ENCODE measurements around the gene TMEM80.
"Not testable (repeated sequence)": the region's sequence is repeated elsewhere in the genome, so short reads cannot be mapped to it uniquely, and the experiment has no call there.

TMEM80 gene

DNA sequence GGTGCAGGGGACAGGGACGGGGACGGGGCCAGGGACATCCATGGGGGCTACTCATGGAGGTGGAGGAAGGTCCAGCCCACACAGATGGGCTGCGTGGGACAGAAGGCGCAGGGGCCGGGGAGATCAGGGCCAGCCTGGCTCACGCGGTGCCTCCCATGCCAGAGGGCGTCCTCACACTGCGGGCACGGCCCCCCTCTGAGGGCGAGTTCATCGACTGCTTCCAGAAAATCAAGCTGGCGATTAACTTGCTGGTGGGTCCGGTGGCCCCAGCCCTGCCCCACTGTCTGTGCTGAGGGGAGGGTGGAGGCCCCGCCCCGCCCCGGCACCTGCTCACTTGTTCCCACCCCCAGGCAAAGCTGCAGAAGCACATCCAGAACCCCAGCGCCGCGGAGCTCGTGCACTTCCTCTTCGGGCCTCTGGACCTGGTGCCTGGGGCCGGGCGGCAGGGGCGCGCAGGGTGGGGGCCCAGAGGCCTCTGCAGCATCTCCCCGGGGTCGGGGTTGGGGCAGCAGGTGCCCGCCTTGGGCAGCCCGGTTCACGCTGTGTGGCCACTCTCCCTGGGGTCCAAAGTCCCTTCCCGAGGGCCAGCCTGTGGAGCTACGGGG is 26.2 kb downstream of the TMEM80 start:
- DNase-seq (ENCODE audit: low spot score), result peak; percentile 55

DNA sequence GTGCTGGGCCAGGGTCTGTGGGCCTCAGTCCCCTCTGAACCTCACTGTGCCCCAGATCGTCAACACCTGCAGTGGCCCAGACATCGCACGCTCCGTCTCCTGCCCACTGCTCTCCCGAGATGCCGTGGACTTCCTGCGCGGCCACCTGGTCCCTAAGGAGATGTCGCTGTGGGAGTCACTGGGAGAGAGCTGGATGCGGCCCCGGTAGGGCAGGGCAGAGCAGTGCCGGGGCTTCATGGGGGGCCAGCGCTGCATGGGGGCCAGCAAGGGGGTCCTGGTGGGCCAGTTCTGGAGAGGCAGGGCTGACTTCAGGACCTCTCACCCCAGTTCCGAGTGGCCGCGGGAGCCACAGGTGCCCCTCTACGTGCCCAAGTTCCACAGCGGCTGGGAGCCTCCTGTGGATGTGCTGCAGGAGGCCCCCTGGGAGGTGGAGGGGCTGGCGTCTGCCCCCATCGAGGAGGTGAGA is 26.8 kb downstream of the TMEM80 start:
- DNase-seq (ENCODE audit: low spot score), result no peak

GRCh38 chr11:723120-723883 is 27.7 kb downstream of the TMEM80 start:
- peak; percentile 52 for DNase-seq (ENCODE audit: low spot score)

DNA sequence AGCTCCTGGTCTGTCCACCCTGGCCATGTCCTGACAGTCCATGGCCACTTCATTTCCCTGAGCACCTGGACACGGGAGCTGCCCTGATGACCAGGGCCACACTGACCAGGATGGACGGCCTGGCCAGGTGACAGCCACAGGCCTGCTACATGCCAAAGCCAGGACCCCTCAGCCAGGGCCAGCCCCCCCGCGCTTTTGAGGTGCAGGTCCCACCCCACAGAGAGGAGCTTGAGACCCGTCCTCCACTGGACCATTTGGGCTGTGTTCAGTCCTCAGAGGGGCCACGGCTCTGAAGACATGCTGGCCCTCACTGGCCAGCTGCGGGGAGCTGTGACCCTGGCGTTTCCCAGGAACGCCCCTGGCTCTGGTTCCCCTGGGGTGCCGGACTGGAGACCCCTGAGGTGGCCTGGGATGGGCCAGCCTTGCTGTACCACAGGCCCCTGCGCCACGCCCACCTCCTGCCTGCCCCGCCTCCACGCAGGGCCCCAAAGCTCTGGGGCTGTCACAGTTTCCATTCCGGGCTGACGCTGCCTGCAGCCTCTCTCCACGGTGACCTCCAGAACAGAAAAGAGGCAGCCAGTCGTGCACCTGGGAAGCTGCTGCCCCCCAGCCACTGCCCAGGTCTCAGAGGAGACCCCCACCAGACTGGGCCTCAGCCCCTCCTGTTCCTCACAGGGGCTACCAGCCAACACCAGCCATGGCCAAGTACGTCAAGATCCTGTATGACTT is 28.6 kb downstream of the TMEM80 start:
- DNase-seq (ENCODE audit: low spot score), result no peak

- DNase-seq (ENCODE audit: low spot score), result no peak
Observed at GRCh38 chr11:724778-725386, 29.3 kb downstream of the TMEM80 start.

DNA sequence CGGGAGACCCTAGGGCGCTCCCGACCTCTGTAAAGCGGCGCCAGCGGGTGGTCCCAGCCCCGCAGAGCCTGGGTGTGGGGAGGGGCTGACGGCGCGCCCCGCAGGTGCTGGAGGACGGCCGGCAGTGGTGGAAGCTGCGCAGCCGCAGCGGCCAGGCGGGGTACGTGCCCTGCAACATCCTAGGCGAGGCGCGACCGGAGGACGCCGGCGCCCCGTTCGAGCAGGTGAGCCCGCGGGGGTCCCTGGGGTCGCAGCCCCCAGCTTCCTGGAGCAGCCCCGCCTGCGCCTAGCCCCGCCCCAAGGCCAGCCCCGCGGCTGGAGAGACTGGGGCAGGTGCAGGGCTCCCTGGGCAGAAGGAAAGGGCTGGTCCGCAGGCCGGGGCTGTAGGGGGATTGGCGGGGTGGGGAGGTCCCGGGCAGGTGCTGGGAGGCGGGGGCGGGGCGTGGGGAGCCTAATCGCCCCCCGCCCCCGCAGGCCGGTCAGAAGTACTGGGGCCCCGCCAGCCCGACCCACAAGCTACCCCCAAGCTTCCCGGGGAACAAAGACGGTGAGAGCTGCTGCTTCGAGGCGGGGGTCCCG is 30.1 kb downstream of the TMEM80 start:
- no peak for DNase-seq (ENCODE audit: low spot score)

DNA sequence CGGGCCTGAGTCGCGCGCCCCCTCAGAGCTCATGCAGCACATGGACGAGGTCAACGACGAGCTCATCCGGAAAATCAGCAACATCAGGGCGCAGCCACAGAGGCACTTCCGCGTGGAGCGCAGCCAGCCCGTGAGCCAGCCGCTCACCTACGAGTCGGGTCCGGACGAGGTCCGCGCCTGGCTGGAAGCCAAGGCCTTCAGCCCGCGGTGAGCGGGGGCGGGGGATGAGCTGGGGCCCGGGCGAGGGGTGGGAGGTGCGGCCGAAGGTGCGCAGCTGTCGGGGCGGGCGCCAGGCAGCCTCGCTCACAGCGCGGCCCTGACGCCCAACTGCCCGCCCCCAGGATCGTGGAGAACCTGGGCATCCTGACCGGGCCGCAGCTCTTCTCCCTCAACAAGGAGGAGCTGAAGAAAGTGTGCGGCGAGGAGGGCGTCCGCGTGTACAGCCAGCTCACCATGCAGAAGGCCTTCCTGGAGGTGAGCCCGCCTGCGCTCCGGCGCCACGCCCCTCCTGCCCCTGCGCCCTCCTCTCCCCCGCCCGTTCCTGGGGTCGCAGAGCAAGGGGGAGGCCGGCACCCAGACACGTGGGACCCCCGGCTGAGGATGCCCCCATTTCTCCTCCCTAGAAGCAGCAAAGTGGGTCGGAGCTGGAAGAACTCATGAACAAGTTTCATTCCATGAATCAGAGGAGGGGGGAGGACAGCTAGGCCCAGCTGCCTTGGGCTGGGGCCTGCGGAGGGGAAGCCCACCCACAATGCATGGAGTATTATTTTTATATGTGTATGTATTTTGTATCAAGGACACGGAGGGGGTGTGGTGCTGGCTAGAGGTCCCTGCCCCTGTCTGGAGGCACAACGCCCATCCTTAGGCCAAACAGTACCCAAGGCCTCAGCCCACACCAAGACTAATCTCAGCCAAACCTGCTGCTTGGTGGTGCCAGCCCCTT is 30.9 kb downstream of the TMEM80 start:
- peak; percentile 49 for DNase-seq (ENCODE audit: low spot score)

- no peak for DNase-seq (ENCODE audit: low spot score)
Observed at GRCh38 chr11:727281-727701, 31.7 kb downstream of the TMEM80 start.

GRCh38 chr11:727859-728748 is 32.5 kb downstream of the TMEM80 start:
- DNase-seq (ENCODE audit: low spot score), result peak; percentile 74

- DNase-seq (ENCODE audit: low spot score), result no peak
Observed at GRCh38 chr11:728901-729491, 33.4 kb downstream of the TMEM80 start.

DNA sequence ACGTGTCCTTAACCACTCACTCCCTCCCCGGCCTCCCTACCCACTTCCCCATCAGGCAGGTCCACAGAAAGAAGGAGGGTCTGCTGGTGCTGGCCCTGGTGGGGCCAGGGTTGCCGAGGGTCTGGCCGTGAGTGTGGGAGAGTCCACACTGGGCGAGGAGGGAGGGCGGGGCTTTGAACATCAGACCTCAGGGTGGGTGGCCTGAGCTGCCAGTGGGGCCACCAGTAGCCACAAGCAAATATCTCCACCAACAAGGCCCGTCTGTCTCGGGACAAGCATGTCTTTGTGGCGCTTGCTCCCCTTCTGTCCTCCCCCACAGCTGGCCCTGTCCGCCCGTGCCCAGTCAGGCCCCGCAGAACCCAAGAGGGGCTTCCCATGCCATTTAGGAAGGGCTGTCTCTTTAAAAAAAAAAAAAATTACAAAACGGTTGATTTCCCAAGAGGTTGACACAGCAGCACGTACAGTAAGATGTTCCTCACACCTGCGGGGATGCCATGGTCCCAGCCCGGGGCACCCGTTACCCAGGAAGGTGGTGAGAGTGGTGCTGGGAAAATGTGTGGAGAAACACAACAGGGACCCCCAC is 34.0 kb downstream of the TMEM80 start:
- DNase-seq (ENCODE audit: low spot score), result no peak

GRCh38 chr11:733072-733471 is 37.5 kb downstream of the TMEM80 start:
- DNase-seq (ENCODE audit: low spot score), result no peak

GRCh38 chr11:734541-734940 is 38.9 kb downstream of the TMEM80 start:
- not testable (repeated sequence) for DNase-seq (ENCODE audit: low spot score)

GRCh38 chr11:737366-737765 is 41.8 kb downstream of the TMEM80 start:
- DNase-seq (ENCODE audit: low spot score), result no peak

DNA sequence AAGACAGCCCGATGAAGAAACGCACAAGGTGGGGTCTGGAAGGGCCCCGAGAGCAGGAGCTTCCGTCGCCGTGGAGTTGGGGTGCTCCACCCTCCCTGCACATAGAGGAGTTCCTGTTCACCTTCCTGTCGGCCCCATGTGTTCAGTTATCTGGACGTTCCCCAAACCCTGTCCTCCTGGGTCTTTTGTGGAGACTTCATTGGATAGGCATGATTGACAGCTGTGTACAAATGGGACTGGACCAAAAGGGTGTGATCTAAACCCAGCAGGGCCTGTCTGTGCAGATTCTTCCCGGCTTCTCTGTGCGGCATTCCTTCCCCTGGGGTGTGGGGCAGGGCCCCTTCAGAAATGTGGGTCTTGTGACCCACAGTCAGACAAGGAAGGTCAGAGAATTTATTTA is 42.3 kb downstream of the TMEM80 start:
- DNase-seq (ENCODE audit: low spot score), result peak; percentile 21

- DNase-seq (ENCODE audit: low spot score), result no peak
Observed at GRCh38 chr11:742156-742546, 46.5 kb downstream of the TMEM80 start.

DNA sequence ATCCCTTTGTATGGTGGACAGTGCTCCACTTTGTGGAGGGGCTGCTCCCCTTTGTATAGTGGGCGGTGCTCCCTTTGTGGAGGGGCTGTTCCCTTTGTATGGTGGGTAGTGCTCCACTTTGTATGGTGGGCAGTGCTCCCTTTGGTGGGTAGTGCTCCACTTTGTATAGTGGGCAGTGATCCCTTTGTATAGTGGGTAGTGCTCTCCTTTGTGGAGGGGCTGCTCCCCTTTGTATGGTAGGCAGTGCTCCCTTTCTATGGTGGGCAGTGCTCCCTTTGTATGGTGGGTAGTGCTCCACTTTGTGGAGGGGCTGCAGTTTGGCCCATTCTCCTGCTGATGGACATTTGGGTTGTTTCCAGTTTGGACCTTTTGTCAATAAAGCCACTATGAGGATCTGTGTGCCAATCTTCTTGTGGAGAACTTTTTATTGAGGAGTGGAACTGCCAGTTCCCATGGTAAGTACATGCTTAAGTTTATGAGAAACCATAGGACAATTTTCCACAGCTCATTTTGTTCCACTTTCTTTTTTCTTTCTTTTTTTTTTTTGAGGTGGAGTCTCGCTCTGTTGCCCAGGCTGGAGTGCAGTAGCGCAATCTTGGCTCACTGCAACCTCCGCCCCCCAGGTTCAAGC is 47.1 kb downstream of the TMEM80 start:
- DNase-seq (ENCODE audit: low spot score), result no peak

DNA sequence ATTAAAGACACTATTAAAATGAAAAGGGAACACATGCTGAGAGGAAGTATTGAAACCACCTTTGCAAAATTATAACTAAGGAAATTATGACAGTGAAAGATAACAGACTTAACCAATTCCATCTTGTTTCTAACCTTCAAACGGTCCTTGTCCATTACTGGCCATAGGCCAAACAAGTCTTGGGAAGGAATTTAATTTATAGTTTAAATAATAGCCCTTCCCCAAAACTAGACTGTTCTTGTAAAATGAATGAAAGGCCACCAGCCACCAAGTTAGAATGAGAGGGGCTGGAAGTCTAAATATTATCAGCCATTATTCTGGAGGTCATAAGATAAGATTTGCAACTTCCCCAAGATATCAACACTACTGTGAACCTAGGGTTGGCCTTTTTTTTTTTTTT is 49.8 kb downstream of the TMEM80 start:
- DNase-seq (ENCODE audit: low spot score), result no peak

All from CD4-positive, alpha-beta T cell treated with Interleukin-6 at 100 ng/mL for 8 hours (primary cell).